Liver (tissue), 9 donors: Measurements from ENCODE around the gene SPINK1. TPM values are rescaled to one million over a fixed set of nuclear protein-coding genes. Genes with fewer than 3 reads are reported as not detected.

Experiments
- DNase-seq: peaks from one replicate; pipeline ENCODE4 v3.0.0-alpha.2; 2017; ENCODE audit warnings: low spot score
- H3K27ac ChIP-seq, 2 donors: one replicate each; pipeline ENCODE4 v1.7.0; 2013; ENCODE audit warnings: inconsistent platforms in 2 of 2, low read length in 2 of 2, control low read depth in 1 of 2, low read depth in 1 of 2, mild to moderate bottlenecking in 1 of 2
- H3K27me3 ChIP-seq, 4 donors: one replicate each; pipeline versions ENCODE4 v1.6.1 to v1.7.0; 2013; ENCODE audit warnings: low read length in 3 of 4, inconsistent platforms in 1 of 4, mild to moderate bottlenecking in 1 of 4, moderate library complexity in 1 of 4; ENCODE audit not compliant: control insufficient read depth in 4 of 4, insufficient read depth in 4 of 4
- H3K36me3 ChIP-seq, 4 donors: one replicate each; pipeline versions ENCODE4 v1.6.1 to v1.7.0; 2013; ENCODE audit warnings: low read length in 3 of 4, mild to moderate bottlenecking in 3 of 4, low read depth in 1 of 4, moderate library complexity in 1 of 4; ENCODE audit not compliant: control insufficient read depth in 4 of 4, insufficient read depth in 3 of 4
- H3K4me1 ChIP-seq, 4 donors: one replicate each; pipeline versions ENCODE4 v1.6.1 to v1.7.0; 2013; ENCODE audit warnings: low read length in 3 of 4, mild to moderate bottlenecking in 3 of 4, moderate library complexity in 1 of 4; ENCODE audit not compliant: control insufficient read depth in 4 of 4, insufficient read depth in 4 of 4
- H3K4me3 ChIP-seq, 3 donors: one replicate each; pipeline versions ENCODE4 v1.6.1 to v1.7.0; 2013; ENCODE audit warnings: low read length in 3 of 3, control low read depth in 1 of 3, low read depth in 1 of 3, mild to moderate bottlenecking in 1 of 3
- H3K9ac ChIP-seq, 2 donors: one replicate each; pipeline ENCODE4 v1.7.0; 2013; ENCODE audit warnings: low read length in 2 of 2, mild to moderate bottlenecking in 2 of 2, moderate library complexity in 2 of 2, control low read depth in 1 of 2, low read depth in 1 of 2
- H3K9me3 ChIP-seq, 4 donors: one replicate each; pipeline versions ENCODE4 v1.6.1 to v1.7.0; 2013; ENCODE audit warnings: low read length in 3 of 4; ENCODE audit not compliant: control insufficient read depth in 4 of 4
- EGR1 ChIP-seq, 2 donors: IDR thresholded peaks; 2 replicates each; pipeline ENCODE4 v1.6.1; 2016 to 2018; ENCODE audit warnings: antibody characterized with exemption in 2 of 2, low read depth in 2 of 2
- FOXA2 ChIP-seq: IDR thresholded peaks from 2 replicates; pipeline ENCODE4 v1.6.1; 2016; ENCODE audit warnings: antibody characterized with exemption
- GABPA ChIP-seq, 2 donors: IDR thresholded peaks in 1 of 2; conservative IDR thresholded peaks in 1 of 2; 2 replicates each; pipeline ENCODE4 v1.6.1; 2016; ENCODE audit warnings: antibody characterized with exemption in 2 of 2, mild to moderate bottlenecking in 1 of 2, moderate library complexity in 1 of 2
- HNF4A ChIP-seq, 2 donors: conservative IDR thresholded peaks; 2 replicates each; pipeline ENCODE4 v1.6.1; 2016; ENCODE audit warnings: antibody characterized with exemption in 2 of 2, mild to moderate bottlenecking in 2 of 2
- HNF4G ChIP-seq: IDR thresholded peaks from 2 replicates; pipeline ENCODE4 v1.6.1; 2016; ENCODE audit warnings: antibody characterized with exemption
- NR2F2 ChIP-seq: IDR thresholded peaks from 2 replicates; pipeline ENCODE4 v1.6.1; 2016; ENCODE audit warnings: antibody characterized with exemption
- RXRA ChIP-seq, 2 donors: IDR thresholded peaks; 2 replicates each; pipeline ENCODE4 v1.6.1; 2017 to 2018; ENCODE audit warnings: antibody characterized with exemption in 2 of 2, mild to moderate bottlenecking in 1 of 2
- SP1 ChIP-seq: IDR thresholded peaks from 2 replicates; pipeline ENCODE4 v1.6.1; 2018; ENCODE audit warnings: antibody characterized with exemption, mild to moderate bottlenecking
- TAF1 ChIP-seq: conservative IDR thresholded peaks from 2 replicates; pipeline ENCODE4 v1.6.1; 2016; ENCODE audit warnings: antibody characterized with exemption, mild to moderate bottlenecking
- WGBS: extraction: QIAGEN DNeasy Blood & Tissue Kit; methylation state at CpG from one replicate; pipeline ENCODE4 v1.1.7; 2013; 5-methylcytosine and 5-hydroxymethylcytosine counted together
- polyA plus RNA-seq, 2 donors: library from polyadenylated mRNA; stranded (reverse) in 1 of 2; unstranded in 1 of 2; fragments of 200-250 nt in 1 of 2; fragments of >200 nt in 1 of 2; fragmentation: Nextera tagmentation in 1 of 2; extraction: Ambion mirVana in 1 of 2; gene quantifications; one replicate each; pipeline versions ENCODE4 v1.2.1 to v1.2.3, GENCODE V29; 2013 to 2015
- total RNA-seq, 2 donors: library from RNA; depleted of rRNA; stranded (reverse); fragments of >200 nt; gene quantifications; one replicate each; pipeline ENCODE4 v1.2.3, GENCODE V29; 2014
- TF ChIP-seq, protein P1 (sequence below): IDR thresholded peaks from 2 replicates; pipeline ENCODE4 v1.6.1; 2016; ENCODE audit warnings: antibody characterized with exemption
- TF ChIP-seq, protein P2 (sequence below): IDR thresholded peaks from 2 replicates; pipeline ENCODE4 v1.6.1; 2016; ENCODE audit warnings: antibody characterized with exemption
- TF ChIP-seq, protein P3 (sequence below): IDR thresholded peaks from 2 replicates; pipeline ENCODE4 v1.6.1; 2016; ENCODE audit warnings: antibody characterized with exemption
- TF ChIP-seq, protein P4 (sequence below): fragments of 150-350 bp; IDR thresholded peaks from 2 replicates; pipeline ENCODE4 v1.5.1; 2017; ENCODE audit warnings: improper control_type of control experiment, low read depth, low read length; ENCODE audit not compliant: missing input control
- donor health status: healthy.
- donor health status: healthy.
- donor health status: healthy.
- donor health status: healthy.
- donor health status: healthy.

Gene SPINK1
- total and polyA plus RNA-seq, 4 donors = 0.33 to 2,026 (median 116) TPM

DNA sequence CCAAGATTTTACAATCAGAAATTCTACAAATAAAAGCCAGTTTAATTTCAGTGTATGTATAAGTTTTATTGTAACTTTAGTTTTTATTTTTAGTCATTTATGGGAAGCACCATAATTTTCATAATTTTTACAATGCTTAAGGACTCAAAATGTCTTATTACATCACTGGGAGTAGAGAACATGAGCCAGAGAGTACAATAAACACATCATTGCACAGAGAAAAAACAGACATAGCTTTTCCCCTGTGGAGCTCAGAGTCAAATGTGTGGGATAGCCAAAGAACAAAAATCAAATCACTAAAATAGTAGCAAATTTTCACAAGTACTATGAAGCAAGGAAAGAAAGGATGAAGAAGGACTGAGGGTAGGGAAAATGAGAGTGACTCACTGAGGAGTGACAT lies 43.4 kb downstream of the SPINK1 start:
- no peak overlapping the region for H3K27ac ChIP-seq
- DNase-seq = no peak
- no peak overlapping the region for H3K4me3 ChIP-seq
- H3K9ac ChIP-seq = no peak overlapping the region
- H3K4me1 ChIP-seq = no peaks in the 10 kb centered on the region
- no peaks in the 10 kb centered on the region for H3K27me3 ChIP-seq
- no peaks in the 10 kb centered on the region for H3K9me3 ChIP-seq
- H3K36me3 ChIP-seq = no peaks in the 10 kb centered on the region
- TF ChIP-seq NR2F2 = no peak
- no peak for TF ChIP-seq SP1
- no peak for TF ChIP-seq RXRA (IDR thresholded peaks at IDR 0.05)
- no peak for TF ChIP-seq EGR1 (IDR thresholded peaks at IDR 0.05; ENCODE audit: low read depth in 2 of 2)

DNA sequence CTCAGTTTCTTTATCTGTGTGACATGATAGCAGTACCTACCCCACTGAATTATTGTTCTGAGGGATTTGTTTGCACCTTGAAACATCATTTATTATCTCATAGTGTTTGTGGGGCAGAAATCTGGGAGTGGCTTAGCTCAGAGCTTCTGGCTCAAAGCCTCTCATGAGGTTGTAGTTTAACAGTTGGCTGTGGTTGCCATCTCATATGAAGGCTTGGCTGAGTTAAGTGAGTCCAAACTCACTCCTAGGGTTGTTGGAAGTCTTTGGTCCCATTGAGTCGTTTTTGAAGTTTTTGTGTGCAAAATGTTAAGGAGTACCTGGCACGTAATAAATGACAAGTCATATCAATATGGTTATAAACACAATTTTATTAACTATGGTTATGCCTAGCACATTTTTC lies 45.3 kb downstream of the SPINK1 start:
- WGBS = 80% methylated on average over 2 of the region's 2 CpGs
- Histone ChIP-seq H3K4me1 (peaks cover 0 to 1% (median 0%) of the 10 kb centered on the region in 4 donors), H3K36me3 (no peaks in the 10 kb centered on the region), H3K9ac (no peak overlapping the region), H3K27me3 (no peaks in the 10 kb centered on the region), H3K27ac (no peak overlapping the region), H3K4me3 (no peak overlapping the region), H3K9me3 (no peaks in the 10 kb centered on the region)
- TF ChIP-seq, protein P1, sequence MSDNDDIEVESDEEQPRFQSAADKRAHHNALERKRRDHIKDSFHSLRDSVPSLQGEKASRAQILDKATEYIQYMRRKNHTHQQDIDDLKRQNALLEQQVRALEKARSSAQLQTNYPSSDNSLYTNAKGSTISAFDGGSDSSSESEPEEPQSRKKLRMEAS = no peak
- no peak for TF ChIP-seq TAF1
- TF ChIP-seq HNF4G = no peak
- TF ChIP-seq RXRA (IDR thresholded peaks at IDR 0.05) = no peak
- no peak for TF ChIP-seq FOXA2
- TF ChIP-seq, protein P2, sequence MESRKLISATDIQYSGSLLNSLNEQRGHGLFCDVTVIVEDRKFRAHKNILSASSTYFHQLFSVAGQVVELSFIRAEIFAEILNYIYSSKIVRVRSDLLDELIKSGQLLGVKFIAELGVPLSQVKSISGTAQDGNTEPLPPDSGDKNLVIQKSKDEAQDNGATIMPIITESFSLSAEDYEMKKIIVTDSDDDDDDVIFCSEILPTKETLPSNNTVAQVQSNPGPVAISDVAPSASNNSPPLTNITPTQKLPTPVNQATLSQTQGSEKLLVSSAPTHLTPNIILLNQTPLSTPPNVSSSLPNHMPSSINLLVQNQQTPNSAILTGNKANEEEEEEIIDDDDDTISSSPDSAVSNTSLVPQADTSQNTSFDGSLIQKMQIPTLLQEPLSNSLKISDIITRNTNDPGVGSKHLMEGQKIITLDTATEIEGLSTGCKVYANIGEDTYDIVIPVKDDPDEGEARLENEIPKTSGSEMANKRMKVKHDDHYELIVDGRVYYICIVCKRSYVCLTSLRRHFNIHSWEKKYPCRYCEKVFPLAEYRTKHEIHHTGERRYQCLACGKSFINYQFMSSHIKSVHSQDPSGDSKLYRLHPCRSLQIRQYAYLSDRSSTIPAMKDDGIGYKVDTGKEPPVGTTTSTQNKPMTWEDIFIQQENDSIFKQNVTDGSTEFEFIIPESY = no peak
- TF ChIP-seq, protein P3, sequence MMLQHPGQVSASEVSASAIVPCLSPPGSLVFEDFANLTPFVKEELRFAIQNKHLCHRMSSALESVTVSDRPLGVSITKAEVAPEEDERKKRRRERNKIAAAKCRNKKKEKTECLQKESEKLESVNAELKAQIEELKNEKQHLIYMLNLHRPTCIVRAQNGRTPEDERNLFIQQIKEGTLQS = no peak
- TF ChIP-seq HNF4A (conservative IDR thresholded peaks at IDR 0.05) = no peak
- no peak for DNase-seq

DNA sequence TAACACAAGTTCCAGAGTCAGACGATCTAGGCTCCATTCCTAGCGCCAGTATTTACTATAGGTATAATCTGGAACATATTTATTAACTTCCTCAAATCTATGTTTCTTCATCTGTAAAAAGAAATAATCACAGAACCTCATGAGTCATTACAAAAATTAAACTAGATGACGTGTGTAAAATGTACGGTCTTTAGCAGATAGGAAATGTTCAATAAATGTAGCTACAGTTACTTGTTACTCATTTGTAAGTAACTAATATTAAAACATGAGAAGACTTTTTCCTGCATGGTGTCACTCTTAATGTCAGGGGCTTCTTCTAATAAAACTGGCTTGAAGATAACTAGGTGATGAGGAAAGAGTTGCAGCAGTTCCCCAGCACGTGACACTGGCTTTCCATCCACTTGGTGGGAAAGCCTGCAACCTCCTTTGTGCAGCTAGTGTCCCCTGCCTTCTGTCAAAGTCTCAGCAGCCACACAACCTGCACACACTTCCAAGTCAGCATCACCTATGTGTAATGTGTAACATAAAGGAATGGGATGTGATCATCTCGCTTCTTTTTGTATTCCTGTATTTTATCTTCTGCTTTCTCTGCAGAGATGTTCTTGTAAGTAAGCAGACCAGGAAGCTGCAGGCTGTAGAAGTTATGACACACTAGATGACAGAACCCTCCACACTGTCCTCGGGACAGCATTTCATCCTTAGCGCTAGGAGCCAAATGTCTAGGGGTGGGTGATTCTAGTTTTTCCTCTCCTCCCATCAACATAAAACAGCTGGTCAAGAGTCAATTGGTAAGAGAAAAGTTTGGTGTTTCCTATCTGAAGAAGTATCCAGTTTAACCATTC lies 47.1 kb downstream of the SPINK1 start:
- WGBS = 79% methylated on average over 8 of the region's 8 CpGs
- Histone ChIP-seq H3K4me1 (peaks cover 0 to 1% (median 0%) of the 10 kb centered on the region in 4 donors), H3K9ac (no peak overlapping the region), H3K36me3 (no peaks in the 10 kb centered on the region), H3K27me3 (no peaks in the 10 kb centered on the region), H3K27ac (no peak overlapping the region), H3K9me3 (no peaks in the 10 kb centered on the region), H3K4me3 (no peak overlapping the region)
- TF ChIP-seq, protein P4, sequence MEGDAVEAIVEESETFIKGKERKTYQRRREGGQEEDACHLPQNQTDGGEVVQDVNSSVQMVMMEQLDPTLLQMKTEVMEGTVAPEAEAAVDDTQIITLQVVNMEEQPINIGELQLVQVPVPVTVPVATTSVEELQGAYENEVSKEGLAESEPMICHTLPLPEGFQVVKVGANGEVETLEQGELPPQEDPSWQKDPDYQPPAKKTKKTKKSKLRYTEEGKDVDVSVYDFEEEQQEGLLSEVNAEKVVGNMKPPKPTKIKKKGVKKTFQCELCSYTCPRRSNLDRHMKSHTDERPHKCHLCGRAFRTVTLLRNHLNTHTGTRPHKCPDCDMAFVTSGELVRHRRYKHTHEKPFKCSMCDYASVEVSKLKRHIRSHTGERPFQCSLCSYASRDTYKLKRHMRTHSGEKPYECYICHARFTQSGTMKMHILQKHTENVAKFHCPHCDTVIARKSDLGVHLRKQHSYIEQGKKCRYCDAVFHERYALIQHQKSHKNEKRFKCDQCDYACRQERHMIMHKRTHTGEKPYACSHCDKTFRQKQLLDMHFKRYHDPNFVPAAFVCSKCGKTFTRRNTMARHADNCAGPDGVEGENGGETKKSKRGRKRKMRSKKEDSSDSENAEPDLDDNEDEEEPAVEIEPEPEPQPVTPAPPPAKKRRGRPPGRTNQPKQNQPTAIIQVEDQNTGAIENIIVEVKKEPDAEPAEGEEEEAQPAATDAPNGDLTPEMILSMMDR = no peak
- TF ChIP-seq FOXA2 (no peak), SP1 (no peak), HNF4G (no peak), GABPA (IDR thresholded peaks at IDR 0.05 in 1 of 2, conservative IDR thresholded peaks at IDR 0.05 in 1 of 2) (no peak)
- TF ChIP-seq, protein P1 = no peak
- DNase-seq = no peak
